ENCODE measurements around the gene GPR62. TPM values are rescaled to one million over a fixed set of nuclear protein-coding genes. Genes with fewer than 3 reads are reported as not detected.

Gene GPR62, protein sequence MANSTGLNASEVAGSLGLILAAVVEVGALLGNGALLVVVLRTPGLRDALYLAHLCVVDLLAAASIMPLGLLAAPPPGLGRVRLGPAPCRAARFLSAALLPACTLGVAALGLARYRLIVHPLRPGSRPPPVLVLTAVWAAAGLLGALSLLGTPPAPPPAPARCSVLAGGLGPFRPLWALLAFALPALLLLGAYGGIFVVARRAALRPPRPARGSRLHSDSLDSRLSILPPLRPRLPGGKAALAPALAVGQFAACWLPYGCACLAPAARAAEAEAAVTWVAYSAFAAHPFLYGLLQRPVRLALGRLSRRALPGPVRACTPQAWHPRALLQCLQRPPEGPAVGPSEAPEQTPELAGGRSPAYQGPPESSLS
- total RNA-seq (2022; extraction: Qiagen RNA extraction): not detected in 5 replicates

DNA sequence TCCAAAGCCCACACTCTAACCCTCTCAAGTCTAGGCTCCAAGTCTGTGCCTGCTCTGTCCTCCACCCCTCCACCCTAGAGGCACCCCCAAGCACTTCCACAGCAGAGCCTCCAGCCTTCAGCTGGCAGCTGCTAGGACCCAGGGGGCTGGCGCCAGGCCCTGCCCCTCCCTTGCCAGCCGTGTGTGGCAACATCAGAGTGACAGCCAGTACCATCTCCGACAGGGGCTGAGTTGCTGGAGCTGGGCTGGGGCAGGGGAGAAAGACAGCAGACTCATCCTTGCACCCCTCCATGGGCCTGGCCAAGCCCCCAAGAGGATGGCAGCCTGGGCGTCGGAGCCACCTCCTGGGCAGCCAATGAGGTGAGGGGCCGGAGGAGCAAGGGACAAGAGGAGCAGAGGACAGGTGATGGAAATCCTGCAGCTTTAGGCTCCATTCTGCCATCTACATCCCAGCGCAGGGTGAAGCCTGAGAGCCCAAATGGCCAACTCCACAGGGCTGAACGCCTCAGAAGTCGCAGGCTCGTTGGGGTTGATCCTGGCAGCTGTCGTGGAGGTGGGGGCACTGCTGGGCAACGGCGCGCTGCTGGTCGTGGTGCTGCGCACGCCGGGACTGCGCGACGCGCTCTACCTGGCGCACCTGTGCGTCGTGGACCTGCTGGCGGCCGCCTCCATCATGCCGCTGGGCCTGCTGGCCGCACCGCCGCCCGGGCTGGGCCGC lies at the start of gene GPR62:
Gene GPR62, plus strand, starts transcription at position 207 of the 718 bp plus-strand sequence. Its CDS starts 272 bp downstream, at position 479.

DNA sequence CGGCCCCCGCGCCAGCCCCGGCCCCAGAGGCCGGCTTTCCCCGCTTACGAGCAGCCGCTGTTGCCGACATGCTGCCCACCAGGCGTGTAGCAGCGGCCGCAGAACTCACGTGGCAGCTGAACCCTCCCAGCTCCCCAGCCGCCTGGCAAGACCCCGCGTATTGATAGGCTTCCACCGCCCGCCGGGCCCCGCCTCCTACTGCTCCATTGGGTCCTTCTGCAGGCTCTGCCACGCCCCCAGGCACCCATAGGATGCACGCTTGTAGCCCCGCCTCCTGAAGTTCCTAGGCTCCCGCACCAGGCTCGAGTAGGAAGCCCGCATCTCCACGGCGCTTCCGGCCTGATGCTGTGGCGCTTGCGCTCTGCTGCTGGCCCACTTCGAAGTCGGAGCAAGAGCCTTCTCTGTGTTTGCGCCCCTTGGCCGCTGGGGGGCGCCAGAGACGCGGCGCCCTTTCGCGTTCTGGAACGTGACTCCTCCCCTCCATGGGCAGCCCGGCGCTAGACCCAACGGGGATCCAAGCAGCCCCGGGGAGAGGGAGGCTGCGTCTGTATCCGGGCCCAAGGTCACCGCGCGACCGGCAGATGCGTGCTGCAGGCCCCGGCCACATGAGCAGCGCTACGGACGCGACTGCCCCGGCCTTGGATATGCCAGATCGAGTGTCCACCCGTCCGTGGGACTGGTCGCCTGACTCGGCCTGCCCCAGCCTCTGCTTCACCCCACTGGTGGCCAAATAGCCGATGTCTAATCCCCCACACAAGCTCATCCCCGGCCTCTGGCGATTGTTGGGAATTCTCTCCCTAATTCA lies 13.2 kb upstream of the GPR62 start, which contains the start of the genes PARP3 and RRP9:
Gene PARP3, plus strand, starts transcription at position 566 of the 805 bp plus-strand sequence. CDS start 993 bp downstream, outside the sequence.
Gene RRP9, minus strand, starts transcription at position 107 of the 805 bp plus-strand sequence. Its CDS starts 37 bp downstream, at position 70.

DNA sequence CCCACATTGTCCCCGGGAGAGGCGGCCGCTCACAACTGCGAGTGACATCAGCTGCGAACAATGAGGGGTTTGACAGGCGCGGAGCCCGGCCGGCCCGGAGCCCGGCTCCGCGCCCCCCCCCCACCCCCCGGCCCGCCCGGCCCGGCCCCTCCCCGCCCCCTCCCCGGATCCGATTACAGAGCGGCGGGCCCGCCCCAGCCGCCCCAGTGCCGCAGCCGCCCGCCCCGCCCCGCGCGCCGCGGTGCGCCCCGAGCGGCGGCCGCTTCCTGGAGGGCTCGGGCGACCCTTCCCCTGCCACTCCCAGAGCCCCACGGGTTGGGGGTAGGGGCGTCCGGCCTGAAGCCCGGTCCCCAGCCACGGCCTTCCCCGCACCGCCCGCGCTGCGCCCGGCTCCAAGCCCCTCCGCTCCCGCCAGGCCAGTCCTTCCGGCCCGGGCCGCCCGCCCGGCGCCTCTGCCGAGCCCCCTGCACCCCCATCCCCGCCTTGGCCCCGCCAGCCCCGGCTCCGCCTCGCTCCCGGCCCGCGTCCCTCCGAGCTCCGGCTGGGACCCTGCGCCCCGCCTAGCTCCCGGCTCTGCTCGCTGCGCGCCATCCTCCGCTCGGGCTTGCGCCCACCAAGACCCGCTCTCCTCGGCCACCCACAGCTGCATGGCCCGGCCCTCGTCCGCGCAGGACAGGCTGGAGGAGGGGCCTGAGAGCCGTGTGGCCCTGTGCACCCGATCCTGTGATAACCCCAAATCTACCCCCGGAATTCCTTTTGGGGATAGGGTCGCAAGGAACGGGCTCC lies 12.4 kb downstream of the GPR62 start, which contains the start of gene PCBP4:
Gene PCBP4, minus strand, starts transcription at position 71 of the 786 bp plus-strand sequence. CDS start 6,214 bp downstream, outside the sequence.

DNA sequence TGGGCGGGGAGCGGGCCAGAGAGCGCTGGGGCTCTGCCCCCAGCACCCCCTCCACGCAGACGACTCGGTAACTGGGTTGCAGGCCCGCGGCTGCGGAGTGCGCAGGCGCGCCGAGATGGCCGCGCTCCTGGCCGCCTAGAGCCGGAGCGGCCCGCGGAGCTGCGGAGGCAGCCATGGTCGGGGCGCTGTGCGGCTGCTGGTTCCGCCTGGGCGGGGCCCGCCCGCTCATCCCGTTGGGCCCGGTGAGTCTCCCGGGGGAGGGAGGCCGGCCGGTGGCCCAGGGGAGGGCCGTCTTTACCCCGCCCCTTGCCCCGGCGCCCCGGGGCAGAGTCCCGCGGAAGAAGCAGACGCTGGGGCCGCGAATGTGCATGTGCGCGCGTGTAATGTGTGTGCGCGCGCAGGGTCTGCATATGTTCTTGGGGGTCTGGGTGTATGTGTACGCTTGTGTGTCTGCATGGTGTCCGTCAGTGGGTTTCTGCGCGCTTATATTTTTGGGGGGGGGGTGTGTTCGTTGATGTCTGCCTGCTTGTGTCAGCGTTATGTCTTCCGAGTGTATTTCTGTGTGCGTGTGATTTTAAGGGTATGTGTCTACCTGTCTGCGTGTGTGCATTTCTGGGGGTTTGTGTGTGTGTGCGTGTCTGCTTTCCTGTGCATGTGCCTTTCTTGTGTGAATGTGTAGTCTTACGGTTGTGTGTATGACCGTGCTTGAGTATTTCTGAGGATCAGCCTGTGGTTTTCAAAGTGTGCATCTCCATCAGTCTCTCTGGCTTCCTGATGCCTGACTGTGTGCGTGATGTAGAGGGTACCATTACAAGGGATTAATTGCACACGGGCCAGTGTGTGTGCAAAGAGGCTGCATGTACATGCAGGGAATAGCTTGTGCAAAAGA lies 20.0 kb downstream of the GPR62 start, which contains the start of gene ABHD14A:
Gene ABHD14A, plus strand, starts transcription at position 102 of the 889 bp plus-strand sequence. Its CDS starts 72 bp downstream, at position 174.

DNA sequence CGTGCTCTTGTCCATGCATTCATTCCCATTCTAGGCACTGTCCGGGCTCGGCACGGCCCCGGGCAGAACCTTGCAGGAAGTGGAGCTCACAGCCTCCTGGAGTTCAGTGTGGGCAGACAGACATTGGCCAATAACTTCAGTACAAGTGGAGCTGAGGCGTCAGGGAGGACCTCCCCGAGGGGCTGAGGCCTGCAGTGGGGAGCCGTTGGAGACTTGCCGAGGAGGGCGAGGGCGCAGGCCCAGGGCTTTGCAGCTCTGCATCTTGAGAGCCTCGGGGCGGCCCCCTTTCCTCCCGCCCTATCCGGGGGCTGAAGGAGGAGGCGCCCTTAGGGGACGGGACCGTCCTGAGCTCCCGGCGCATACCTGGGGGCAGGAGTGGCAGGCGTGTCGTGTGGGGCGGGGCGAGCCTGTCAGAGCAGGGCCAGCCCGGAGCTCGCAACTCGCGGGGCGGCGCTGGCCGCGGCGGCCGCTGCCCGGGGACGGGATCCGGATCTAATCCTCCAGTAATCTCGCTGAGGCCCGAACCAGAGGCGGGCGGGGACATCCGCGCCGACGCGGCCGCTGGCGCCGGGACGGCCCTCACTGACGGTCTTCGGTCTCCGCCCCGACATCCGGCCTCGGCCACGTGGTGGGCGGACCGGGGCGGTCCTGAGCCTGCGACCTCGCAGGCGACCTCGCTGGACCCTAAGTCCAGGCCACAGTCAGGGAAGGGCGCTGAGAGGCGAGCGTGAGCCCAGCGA lies 27.8 kb downstream of the GPR62 start, which contains the start of gene ACY1:
Gene ACY1, plus strand, starts transcription at position 698 of the 740 bp plus-strand sequence. CDS start 530 bp downstream, outside the sequence.

DNA sequence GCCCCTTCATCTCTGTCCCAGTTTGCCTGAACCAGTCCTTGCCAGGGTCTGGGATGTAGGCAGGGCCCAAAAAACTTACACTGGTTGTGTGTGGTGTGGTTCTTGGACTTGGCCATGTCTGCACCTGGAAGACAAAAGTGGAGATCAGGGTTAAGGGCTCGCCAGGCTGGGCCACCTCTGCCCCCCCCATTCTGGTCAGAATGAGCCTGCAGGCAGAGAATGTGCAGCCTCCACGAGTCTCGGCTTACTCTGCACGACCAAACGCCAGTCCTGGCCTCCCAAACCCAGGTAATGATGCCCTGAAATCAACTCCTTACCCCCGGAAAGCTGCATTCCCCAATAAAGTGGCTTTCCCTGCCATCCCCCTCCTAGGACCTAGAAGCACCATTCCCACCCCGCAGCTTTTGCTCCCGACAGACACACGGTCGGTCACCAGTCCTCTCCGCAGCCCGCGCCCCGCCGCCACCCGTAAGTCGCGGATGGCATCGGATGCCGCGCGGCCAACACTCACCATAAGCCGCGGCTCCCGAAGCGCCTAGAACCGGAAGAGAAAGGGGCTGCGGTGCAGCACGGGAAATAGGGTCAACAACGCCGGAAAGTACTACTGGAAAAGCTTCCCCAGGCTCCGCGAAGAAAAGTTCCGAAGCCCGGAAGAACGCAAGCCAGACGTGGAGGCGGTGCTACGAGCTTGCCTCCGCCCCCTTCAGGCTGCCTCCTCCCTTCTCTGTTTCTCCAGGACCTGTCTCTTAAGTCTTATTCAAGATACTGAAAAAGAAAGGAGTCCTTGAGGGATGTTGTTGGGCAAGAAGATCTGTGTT lies 40.4 kb downstream of the GPR62 start, which contains the start of gene RPL29:
Gene RPL29, minus strand, starts transcription at position 550 of the 818 bp plus-strand sequence. Its CDS starts 434 bp downstream, at position 116.

Other genes with a start within 250 kb of the GPR62 start
- gene GRM2, start 248.3 kb upstream of the GPR62 start, total RNA-seq (2022; extraction: Qiagen RNA extraction): 0.09 to 0.18 TPM (median 0.14 TPM) in 4 of 5 replicates, not detected in the other
- not detected in 5 replicates for gene IQCF6, start 176.1 kb upstream of the GPR62 start, total RNA-seq (2022; extraction: Qiagen RNA extraction)
- gene IQCF2, start 93.8 kb upstream of the GPR62 start, total RNA-seq (2022; extraction: Qiagen RNA extraction): not detected in 5 replicates
- not detected in 5 replicates for gene IQCF5, start 79.8 kb upstream of the GPR62 start, total RNA-seq (2022; extraction: Qiagen RNA extraction)
- gene IQCF1, start 52.0 kb upstream of the GPR62 start, total RNA-seq (2022; extraction: Qiagen RNA extraction): not detected in 5 replicates
- gene RRP9, start 13.5 kb upstream of the GPR62 start, total RNA-seq (2022; extraction: Qiagen RNA extraction): 36.3 to 47.6 TPM (median 41.9 TPM) in 5 replicates
- gene PARP3, start 13.0 kb upstream of the GPR62 start, total RNA-seq (2022; extraction: Qiagen RNA extraction): 8.0 to 11.1 TPM (median 9.0 TPM) in 5 replicates
- 12.1 to 14.2 TPM (median 13.3 TPM) in 5 replicates for gene PCBP4, start 12.1 kb downstream of the GPR62 start, total RNA-seq (2022; extraction: Qiagen RNA extraction)
- 28.2 to 33.9 TPM (median 32.5 TPM) in 5 replicates for gene ABHD14B, start 18.7 kb downstream of the GPR62 start, total RNA-seq (2022; extraction: Qiagen RNA extraction)
- gene ABHD14A, start 19.7 kb downstream of the GPR62 start, total RNA-seq (2022; extraction: Qiagen RNA extraction): 10.0 to 16.8 TPM (median 14.4 TPM) in 5 replicates
- 21.2 to 26.4 TPM (median 24.4 TPM) in 5 replicates for gene ACY1, start 28.2 kb downstream of the GPR62 start, total RNA-seq (2022; extraction: Qiagen RNA extraction)
- 1,296 to 1,373 TPM (median 1,344 TPM) in 5 replicates for gene RPL29, start 40.5 kb downstream of the GPR62 start, total RNA-seq (2022; extraction: Qiagen RNA extraction)
- gene DUSP7, start 101.2 kb downstream of the GPR62 start, total RNA-seq (2022; extraction: Qiagen RNA extraction): 20.4 to 21.4 TPM (median 21.2 TPM) in 5 replicates
- gene POC1A, start 199.0 kb downstream of the GPR62 start, total RNA-seq (2022; extraction: Qiagen RNA extraction): 17.7 to 19.8 TPM (median 18.1 TPM) in 5 replicates
- 43.7 to 52.3 TPM (median 48.9 TPM) in 5 replicates for gene ALAS1, start 242.8 kb downstream of the GPR62 start, total RNA-seq (2022; extraction: Qiagen RNA extraction)